Pancreas (tissue), 10 donors: ENCODE results near the gene HEXB. TPM values are rescaled to one million over a fixed set of nuclear protein-coding genes. Genes with fewer than 3 reads are reported as not detected.

Source experiments
- ATAC-seq, 4 donors: fragments of 200-7000 bp; cut with Tn5 transposase; one replicate each; pipeline versions ENCODE4 v1.8.0 to v1.9.1; 2020; ENCODE audit warnings: mild to moderate bottlenecking in 4 of 4, moderate library complexity in 4 of 4
- DNase-seq, 6 donors: peaks; one replicate each; pipeline ENCODE4 v3.0.0-alpha.2; 2020
- FAIRE-seq: peaks from 2 replicates; lab custom pipeline; 2012; peaks lifted over from hg19 to GRCh38; lab: Jason Lieb, UNC
- H3K27ac ChIP-seq, 4 donors: fragments of 200-600 bp; sonication (generic); 1 replicate in 3 of 4; 2 replicates in 1 of 4; pipeline versions ENCODE4 v1.5.0 to v1.8.0; 2020
- H3K27me3 ChIP-seq, 4 donors: fragments of 200-600 bp; one replicate each; pipeline ENCODE4 v1.8.0; 2021
- H3K36me3 ChIP-seq, 3 donors: fragments of 200-600 bp; sonication (generic) in 1 of 3; one replicate each; pipeline versions ENCODE4 v1.5.0 to v1.8.0; 2020 to 2021
- H3K4me1 ChIP-seq, 3 donors: fragments of 200-600 bp; one replicate each; pipeline ENCODE4 v1.8.0; 2021
- H3K4me3 ChIP-seq, 4 donors: fragments of 200-600 bp; sonication (generic) in 2 of 4; one replicate each; pipeline versions ENCODE4 v1.5.0 to v1.8.0; 2020 to 2021
- H3K9me3 ChIP-seq, 4 donors: fragments of 200-600 bp; one replicate each; pipeline ENCODE4 v1.8.0; 2021
- CTCF ChIP-seq, 4 donors: fragments of 200-600 bp; sonication (generic) in 3 of 4; IDR thresholded peaks; one replicate each; pipeline versions ENCODE4 v1.5.0 to v1.8.0; 2021; ENCODE audit warnings: antibody characterized with exemption in 4 of 4
- WGBS, 2 donors: extraction: QIAGEN DNeasy Blood & Tissue Kit; methylation state at CpG; one replicate each; pipeline ENCODE4 v1.1.7; 2013; 5-methylcytosine and 5-hydroxymethylcytosine counted together
- intact Hi-C, 3 donors: fragments of 100-400 bp; cut with DNase I; formaldehyde crosslinking; loops; one replicate each; pipeline versions ENCODE4 v1.11.1 to v1.14.2; 2022
- polyA plus RNA-seq, 2 donors: library from polyadenylated mRNA; stranded (reverse); fragments of 200-250 nt; gene quantifications; one replicate each; pipeline ENCODE4 v1.2.3, GENCODE V29; 2013
- total RNA-seq, 6 donors: library from RNA; stranded (reverse); fragmentation: NEBNext Ultra II Directional in 4 of 6; extraction: Animal tissue kit (Norgen Biotek cat#: 25700) in 4 of 6; gene quantifications; one replicate each; pipeline versions ENCODE4 v1.2.1 to v1.2.4, GENCODE V29; 2021 to 2023
- donor health status: healthy with polysubstance abuse.
- donor health status: DM: no; HTN: no; CAD: no; lungs with moderate emphysema.
- donor health status: DM: no; HTN: no; CAD: no.
- donor health status: control.
- donor health status: control.
- donor health status: Bipolar disorder and iron deficiency.
- donor health status: DM: yes; HTN: yes; CAD: no.
- donor health status: DM: no; HTN: no; CAD: no.
- donor health status: DM: no; HTN: no; CAD: no.
- donor health status: DM: yes; HTN: yes; CAD: no.

Gene HEXB
- total and polyA plus RNA-seq, 8 donors, result 59.2 to 140 (median 78.4) TPM

- no peak for TF ChIP-seq CTCF (IDR thresholded peaks at IDR 0.05)
- DNase-seq (no peak), ATAC-seq (no peak), FAIRE-seq (no peak)
- 90 to 91% methylated on average over 6 of the region's 6 CpGs for WGBS, 2 donors
- Histone ChIP-seq H3K27ac (no peak overlapping the region), H3K27me3 (no peaks in the 10 kb centered on the region), H3K36me3 (no peaks in the 10 kb centered on the region), H3K9me3 (no peaks in the 10 kb centered on the region), H3K4me3 (no peak overlapping the region), H3K4me1 (peaks cover 5 to 17% (median 12%) of the 10 kb centered on the region in 3 donors)
- intact Hi-C loops, result no loop called here
These were observed 29.8 kb upstream of the HEXB start for GRCh38 chr5:74655206-74655605.

- ATAC-seq, result no peak
- intact Hi-C loops, result no loop called here
These were observed 29.3 kb upstream of the HEXB start for GRCh38 chr5:74655716-74656115.

GRCh38 chr5:74657165-74657564, 27.9 kb upstream of the HEXB start:
- WGBS, 2 donors, result 76 to 85% methylated on average over 2 of the region's 2 CpGs
- H3K36me3 ChIP-seq, result no peaks in the 10 kb centered on the region
- DNase-seq (no peak), ATAC-seq (no peak), FAIRE-seq (no peak)
- H3K27ac ChIP-seq, result no peak overlapping the region
- H3K27me3 ChIP-seq, result no peaks in the 10 kb centered on the region
- intact Hi-C loops, result no loop called here
- no peak for TF ChIP-seq CTCF (IDR thresholded peaks at IDR 0.05)
- H3K4me3 ChIP-seq, result no peak overlapping the region
- H3K9me3 ChIP-seq, result no peaks in the 10 kb centered on the region
- peaks cover 0 to 3% (median 1%) of the 10 kb centered on the region in 3 donors for H3K4me1 ChIP-seq

More at GRCh38 chr5:74655716-74656115, 29.3 kb upstream of the HEXB start:
- H3K27me3 ChIP-seq, result no peaks in the 10 kb centered on the region
- no peaks in the 10 kb centered on the region for H3K36me3 ChIP-seq
- H3K4me3 ChIP-seq, result no peak overlapping the region
- H3K4me1 ChIP-seq, result peaks cover 5 to 13% (median 7%) of the 10 kb centered on the region in 3 donors
- FAIRE-seq (no peak), DNase-seq (no peak)
- TF ChIP-seq CTCF (IDR thresholded peaks at IDR 0.05), result no peak
- no peaks in the 10 kb centered on the region for H3K9me3 ChIP-seq
- H3K27ac ChIP-seq, result no peak overlapping the region

- no peaks in the 10 kb centered on the region for H3K36me3 ChIP-seq
- H3K4me3 ChIP-seq, result no peak overlapping the region
- TF ChIP-seq CTCF (IDR thresholded peaks at IDR 0.05), result no peak
- no peaks in the 10 kb centered on the region for H3K4me1 ChIP-seq
- no peaks in the 10 kb centered on the region for H3K9me3 ChIP-seq
- DNase-seq, result no peak
- no peak for FAIRE-seq
- no peaks in the 10 kb centered on the region for H3K27me3 ChIP-seq
- H3K27ac ChIP-seq, result no peak overlapping the region
- intact Hi-C loops, result no loop called here
- 86 to 95% methylated on average over 3 of the region's 3 CpGs for WGBS, 2 donors
- no peak for ATAC-seq
These were observed 25.9 kb upstream of the HEXB start for GRCh38 chr5:74659172-74659571.

- intact Hi-C loops, result no loop called here
- Histone ChIP-seq H3K27me3 (no peaks in the 10 kb centered on the region), H3K9me3 (no peaks in the 10 kb centered on the region), H3K4me3 (no peak overlapping the region), H3K27ac (no peak overlapping the region), H3K4me1 (no peaks in the 10 kb centered on the region), H3K36me3 (no peaks in the 10 kb centered on the region)
- no peak for TF ChIP-seq CTCF (IDR thresholded peaks at IDR 0.05)
- ATAC-seq (no peak), DNase-seq (no peak), FAIRE-seq (no peak)
- 67 to 83% methylated on average over 1 of the region's 1 CpG for WGBS, 2 donors
These were observed 24.9 kb upstream of the HEXB start for GRCh38 chr5:74660140-74660539.
